HG02943 (cell line): ENCODE measurements around the gene TOP3B.
"Not testable (repeated sequence)": the region's sequence is repeated elsewhere in the genome, so short reads cannot be mapped to it uniquely, and the experiment has no call there.

Experiments used
- ATAC-seq: cut with Tn5 transposase; IDR thresholded peaks from one replicate; pipeline ENCODE4 v1.9.1; 2021; ENCODE audit warnings: mild to moderate bottlenecking, low read depth, moderate library complexity; ENCODE audit not compliant: unreplicated experiment

The TOP3B gene

GRCh38 chr22:21914033-21914642 lies 68.4 kb downstream of the TOP3B start:
- ATAC-seq: not testable (repeated sequence)

GRCh38 chr22:21910367-21910766 lies 72.2 kb downstream of the TOP3B start:
- ATAC-seq: not testable (repeated sequence)

- no peak for ATAC-seq
Observed at GRCh38 chr22:21909871-21910270, 72.7 kb downstream of the TOP3B start.

DNA sequence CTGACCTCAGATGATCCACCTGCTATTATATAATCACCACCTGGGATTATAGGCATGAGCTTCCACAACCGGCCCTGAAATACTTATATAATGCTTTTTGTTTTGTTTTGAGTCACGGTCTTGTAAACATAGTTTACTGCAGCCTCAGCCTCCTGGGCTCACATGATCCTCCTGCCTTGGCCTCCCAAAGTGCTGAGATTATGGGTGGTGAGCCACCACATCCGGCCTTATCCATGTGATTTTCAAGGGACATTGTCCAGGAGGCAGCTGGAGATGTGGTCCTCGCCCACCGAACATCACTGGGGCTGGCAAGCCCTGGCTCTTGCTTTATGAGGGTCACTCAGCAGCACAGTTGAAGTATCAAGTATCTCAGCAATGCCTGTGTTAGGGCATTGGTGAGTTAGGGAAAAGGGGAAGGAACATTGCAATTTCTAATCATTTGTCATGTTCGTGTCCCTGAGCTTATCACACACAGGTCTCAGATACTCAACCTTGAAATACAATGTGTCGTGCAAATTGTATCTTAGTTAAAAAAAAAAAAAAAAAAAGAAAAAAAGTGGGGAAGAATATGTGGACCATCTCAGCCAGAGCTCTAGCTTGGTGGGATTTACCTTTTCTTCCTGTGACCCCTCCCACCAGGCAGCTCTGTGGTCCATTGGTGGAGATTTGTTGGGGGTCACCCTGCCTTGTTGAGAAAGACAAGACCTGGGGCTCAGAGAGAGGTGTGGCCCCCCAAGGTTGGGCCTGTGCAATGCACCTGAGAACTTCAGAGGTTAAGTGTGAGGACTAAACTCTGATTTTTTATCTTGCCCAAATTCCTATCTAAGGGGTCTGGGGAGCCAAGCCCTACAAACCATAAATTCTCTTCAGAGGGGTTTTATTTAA lies 74.7 kb downstream of the TOP3B start:
- ATAC-seq: no peak
